Measurements from ENCODE around the gene NID1. TPM values are rescaled to one million over a fixed set of nuclear protein-coding genes. Genes with fewer than 3 reads are reported as not detected.
A peak's percentile ranks its signal among the peaks of the same experiment; 100 is the strongest.

The NID1 gene
- total RNA-seq, 4 donors from 2014 or later = 27.8 to 91.8 (median 69.4) TPM

- Histone ChIP-seq H3K27me3 (no peaks in the 10 kb centered on the region), H3K4me1 (no peaks in the 10 kb centered on the region), H3K36me3 (peaks cover 0 to 7% of the 10 kb centered on the region in 2 donors), H3K4me3 (replicated peaks in 1 of 3) (no peak overlapping the region), H3K9me3 (no peaks in the 10 kb centered on the region), H3K27ac (peak overlapping the region in 1 of 3 donors; percentile 43)
- DNase-seq = peak; percentile 36 to 43
- 62 to 63% methylated on average over 13 of the region's 13 CpGs for WGBS, 2 donors
- intact Hi-C loops (cut with DNase I) = no loop called here
- TF ChIP-seq POLR2A (IDR thresholded peaks at IDR 0.05) (no peak), CTCF (IDR thresholded peaks at IDR 0.05) (no peak)
These were observed 24.9 kb downstream of the NID1 start for GRCh38 chr1:236039740-236040685.

- Histone ChIP-seq H3K27ac (no peak overlapping the region), H3K36me3 (peaks cover 0 to 7% of the 10 kb centered on the region in 2 donors), H3K27me3 (no peaks in the 10 kb centered on the region), H3K4me3 (replicated peaks in 1 of 3) (no peak overlapping the region), H3K4me1 (no peaks in the 10 kb centered on the region), H3K9me3 (no peaks in the 10 kb centered on the region)
- DNase-seq = no peak
- TF ChIP-seq CTCF (IDR thresholded peaks at IDR 0.05) (no peak), POLR2A (IDR thresholded peaks at IDR 0.05) (no peak)
- intact Hi-C loops (cut with DNase I) = no loop called here
- 96% methylated on average over 14 to 15 of the region's 15 CpGs for WGBS, 2 donors
These were observed 26.9 kb downstream of the NID1 start for GRCh38 chr1:236038034-236038433.

- DNase-seq = no peak
- Histone ChIP-seq H3K36me3 (peaks cover 0 to 14% of the 10 kb centered on the region in 2 donors), H3K4me3 (replicated peaks in 1 of 3) (no peak overlapping the region), H3K27ac (no peak overlapping the region), H3K27me3 (no peaks in the 10 kb centered on the region), H3K4me1 (no peaks in the 10 kb centered on the region), H3K9me3 (no peaks in the 10 kb centered on the region)
- TF ChIP-seq POLR2A (IDR thresholded peaks at IDR 0.05) (no peak), CTCF (IDR thresholded peaks at IDR 0.05) (no peak)
- intact Hi-C loops (cut with DNase I) = no loop called here
- WGBS, 2 donors = 76 to 86% methylated on average over 8 of the region's 8 CpGs
These were observed 29.2 kb downstream of the NID1 start for GRCh38 chr1:236035681-236036101.

GRCh38 chr1:236033336-236033735, 31.6 kb downstream of the NID1 start:
- peaks cover 0 to 18% of the 10 kb centered on the region in 2 donors for H3K36me3 ChIP-seq

More at GRCh38 chr1:236033336-236033735, 31.6 kb downstream of the NID1 start:
- H3K4me3 ChIP-seq (replicated peaks in 1 of 3) = no peak overlapping the region
- no peaks in the 10 kb centered on the region for H3K4me1 ChIP-seq
- 53 to 57% methylated on average over 4 of the region's 4 CpGs for WGBS, 2 donors
- no peaks in the 10 kb centered on the region for H3K27me3 ChIP-seq
- TF ChIP-seq CTCF (IDR thresholded peaks at IDR 0.05) (no peak), POLR2A (IDR thresholded peaks at IDR 0.05) (no peak)
- no peaks in the 10 kb centered on the region for H3K9me3 ChIP-seq
- intact Hi-C loops (cut with DNase I) = no loop called here
- peak; percentile 42 to 56 for DNase-seq
- H3K27ac ChIP-seq = no peak overlapping the region

All from thyroid gland (tissue), 4 donors.